HG03442 (cell line): Measurements from ENCODE around the gene GRK2.
"Not testable (repeated sequence)": the region's sequence is repeated elsewhere in the genome, so short reads cannot be mapped to it uniquely, and the experiment has no call there.

Source experiments
- ATAC-seq: cut with Tn5 transposase; IDR thresholded peaks from one replicate; pipeline ENCODE4 v1.9.1; 2021; ENCODE audit warnings: mild to moderate bottlenecking, moderate library complexity; ENCODE audit not compliant: unreplicated experiment

Gene GRK2

DNA sequence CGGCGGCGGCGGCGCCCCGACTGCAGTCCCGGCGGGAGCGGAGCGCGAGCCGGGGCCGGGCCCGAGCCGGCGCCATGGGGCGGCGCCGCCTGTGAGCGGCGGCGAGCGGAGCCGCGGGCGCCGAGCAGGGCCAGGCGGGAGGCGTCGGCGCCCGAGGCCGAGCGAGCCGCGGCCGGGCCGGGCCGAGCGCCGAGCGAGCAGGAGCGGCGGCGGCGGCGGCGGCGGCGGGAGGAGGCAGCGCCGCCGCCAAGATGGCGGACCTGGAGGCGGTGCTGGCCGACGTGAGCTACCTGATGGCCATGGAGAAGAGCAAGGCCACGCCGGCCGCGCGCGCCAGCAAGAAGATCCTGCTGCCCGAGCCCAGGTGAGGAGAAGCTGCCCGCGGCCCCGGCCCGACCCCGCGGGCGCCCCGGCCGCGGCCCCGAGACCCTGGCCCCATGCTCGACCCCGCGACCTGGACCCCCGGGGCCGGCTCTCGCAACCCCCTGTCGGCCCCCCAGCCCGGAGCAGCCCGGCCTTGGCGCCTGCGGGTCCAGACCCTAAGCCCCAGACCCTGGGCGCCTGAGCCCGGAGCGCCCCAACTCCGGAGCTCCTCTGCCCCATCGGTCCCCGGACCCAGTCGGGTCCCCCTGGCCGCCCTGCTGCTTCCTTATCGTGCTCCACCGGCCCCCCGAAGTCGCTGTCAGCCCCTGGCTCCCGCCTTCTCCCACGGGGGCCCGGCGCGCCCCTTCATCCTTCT lies at the start of gene GRK2:
Gene GRK2 (plus strand): TSS at position 25 of the 739 bp plus-strand sequence. CDS start 227 bp downstream, at position 252.
- no peak for ATAC-seq

DNA sequence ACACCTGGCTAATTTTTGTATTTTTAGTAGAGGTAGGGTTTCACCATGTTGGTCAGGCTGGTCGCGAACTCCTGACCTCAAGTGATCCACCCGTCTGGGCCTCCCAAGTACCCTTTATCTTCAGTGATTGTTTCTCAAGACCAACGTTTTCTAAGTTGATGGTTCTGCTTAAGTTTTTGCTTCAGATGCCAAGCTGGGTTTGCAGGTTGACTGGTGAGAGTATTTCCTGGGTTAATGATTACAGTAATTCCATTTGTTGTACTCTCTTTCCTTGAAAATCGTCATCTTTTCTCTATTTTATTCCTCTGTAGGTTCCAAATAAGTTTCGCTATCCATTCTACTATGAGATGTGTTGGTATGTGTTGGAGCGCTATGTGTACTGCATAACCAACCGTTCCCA lies 38.5 kb upstream of the GRK2 start:
- ATAC-seq: no peak

- no peak for ATAC-seq
These were observed 35.9 kb upstream of the GRK2 start for GRCh38 chr11:67230406-67230805.

GRCh38 chr11:67230886-67231285 lies 35.4 kb upstream of the GRK2 start:
- ATAC-seq: no peak

GRCh38 chr11:67233584-67234190 lies 32.6 kb upstream of the GRK2 start:
- no peak for ATAC-seq

GRCh38 chr11:67234571-67234970 lies 31.7 kb upstream of the GRK2 start:
- ATAC-seq: not testable (repeated sequence)

GRCh38 chr11:67237574-67237973 lies 28.7 kb upstream of the GRK2 start:
- no peak for ATAC-seq

DNA sequence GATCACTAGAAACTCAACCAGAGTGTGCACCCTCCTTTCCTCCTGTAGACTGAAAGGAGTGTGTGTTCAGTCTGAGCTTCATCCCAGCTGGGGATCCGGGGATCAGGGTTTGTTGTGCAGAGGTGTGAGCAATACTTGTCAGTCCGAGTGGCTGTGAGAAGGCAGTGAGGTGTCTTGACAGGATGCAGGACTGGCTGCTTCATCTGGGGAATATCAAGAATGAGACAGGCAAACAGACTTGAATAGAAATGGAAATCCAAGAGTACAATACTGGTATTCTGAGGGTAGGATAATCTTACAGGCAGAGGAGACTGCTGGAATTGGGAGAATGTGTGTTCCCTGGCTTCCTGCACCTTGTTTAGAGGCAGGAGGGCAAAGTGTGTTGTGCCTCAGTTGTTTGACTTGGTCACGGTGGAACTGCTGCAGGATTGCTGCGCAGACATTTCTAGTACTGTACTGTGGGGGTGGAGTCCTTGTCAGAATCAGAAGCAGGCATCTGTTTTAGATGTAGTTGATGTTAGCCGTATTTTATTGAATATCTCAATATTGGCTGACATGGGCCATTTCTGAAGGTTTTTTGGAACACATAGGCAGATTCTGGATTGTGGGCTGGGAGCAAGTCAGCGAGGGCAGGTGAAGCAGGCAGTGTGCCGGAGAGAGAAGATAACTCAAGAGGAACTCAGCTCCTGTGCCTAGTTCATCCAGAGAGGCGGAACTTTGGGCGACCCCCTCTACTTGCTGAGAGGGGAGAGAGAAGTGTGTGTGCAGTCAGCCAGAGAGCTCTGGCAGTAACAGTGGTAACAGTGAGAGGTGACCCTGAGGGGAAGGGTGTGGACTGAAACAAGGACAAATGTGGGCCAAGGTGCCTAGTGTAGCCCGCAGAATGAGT lies 27.1 kb upstream of the GRK2 start:
- ATAC-seq: no peak

DNA sequence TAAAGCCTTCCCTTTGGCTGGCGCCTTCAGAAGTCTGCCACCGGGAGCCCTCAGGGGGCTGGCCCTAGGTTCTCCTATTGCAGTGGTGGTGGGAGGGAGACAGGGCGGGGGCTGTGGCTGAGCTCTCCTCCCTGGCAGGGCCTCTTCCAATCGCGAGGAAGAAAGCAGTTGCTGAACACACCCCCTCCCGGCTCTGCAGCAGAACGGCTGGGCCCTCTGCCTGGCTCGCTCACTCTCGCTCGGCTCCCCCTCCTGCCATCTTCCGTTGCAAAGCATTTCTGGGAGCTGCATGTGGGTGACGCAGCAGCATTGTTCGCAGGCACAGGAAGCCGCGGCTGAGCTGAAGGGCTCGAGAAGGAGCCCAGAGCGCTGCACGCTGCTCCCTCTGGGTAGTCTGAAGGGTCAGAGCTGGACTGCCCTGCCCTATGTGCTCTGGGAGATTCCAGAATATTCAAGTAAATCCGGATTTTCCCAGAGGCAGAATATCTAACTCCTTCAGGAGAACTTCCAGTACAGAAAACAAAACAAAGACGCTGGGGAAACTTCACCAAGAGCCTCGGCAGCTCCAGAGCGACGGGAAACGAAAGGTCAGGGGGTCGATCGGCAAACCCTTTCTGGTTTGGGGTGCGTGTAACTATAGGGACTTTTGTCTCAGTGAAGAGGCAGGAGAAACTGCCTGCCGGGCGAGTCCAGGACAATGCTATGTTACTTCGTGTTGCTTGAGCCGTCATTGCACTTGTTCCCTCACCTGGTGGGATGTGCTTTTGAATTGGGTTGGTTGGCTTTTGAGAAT lies 26.3 kb upstream of the GRK2 start:
- ATAC-seq: peak; percentile 84

- ATAC-seq: no peak
These were observed 25.5 kb upstream of the GRK2 start for GRCh38 chr11:67240576-67241389.

GRCh38 chr11:67242548-67242947 lies 23.7 kb upstream of the GRK2 start:
- ATAC-seq: no peak

DNA sequence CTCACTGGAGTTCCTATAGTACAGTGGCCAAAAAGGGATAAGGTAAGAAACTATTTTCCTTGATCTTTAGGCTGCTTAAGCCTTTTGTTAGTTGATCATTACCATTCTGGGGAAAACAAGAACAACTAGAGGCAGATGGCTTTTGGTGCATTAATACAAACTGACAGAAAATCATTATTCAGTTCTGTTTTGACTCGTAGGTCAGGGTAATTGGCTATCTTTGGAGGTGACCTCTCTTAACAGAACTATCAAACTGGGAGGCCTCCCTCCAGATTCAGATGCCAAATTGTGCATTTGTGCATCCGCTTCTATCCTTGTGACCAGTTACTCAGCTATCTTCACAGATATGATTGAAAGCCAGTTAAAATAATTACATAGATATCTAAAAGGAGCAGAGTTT lies 23.2 kb upstream of the GRK2 start:
- ATAC-seq: no peak

- no peak for ATAC-seq
These were observed 21.2 kb upstream of the GRK2 start for GRCh38 chr11:67245046-67245445.

DNA sequence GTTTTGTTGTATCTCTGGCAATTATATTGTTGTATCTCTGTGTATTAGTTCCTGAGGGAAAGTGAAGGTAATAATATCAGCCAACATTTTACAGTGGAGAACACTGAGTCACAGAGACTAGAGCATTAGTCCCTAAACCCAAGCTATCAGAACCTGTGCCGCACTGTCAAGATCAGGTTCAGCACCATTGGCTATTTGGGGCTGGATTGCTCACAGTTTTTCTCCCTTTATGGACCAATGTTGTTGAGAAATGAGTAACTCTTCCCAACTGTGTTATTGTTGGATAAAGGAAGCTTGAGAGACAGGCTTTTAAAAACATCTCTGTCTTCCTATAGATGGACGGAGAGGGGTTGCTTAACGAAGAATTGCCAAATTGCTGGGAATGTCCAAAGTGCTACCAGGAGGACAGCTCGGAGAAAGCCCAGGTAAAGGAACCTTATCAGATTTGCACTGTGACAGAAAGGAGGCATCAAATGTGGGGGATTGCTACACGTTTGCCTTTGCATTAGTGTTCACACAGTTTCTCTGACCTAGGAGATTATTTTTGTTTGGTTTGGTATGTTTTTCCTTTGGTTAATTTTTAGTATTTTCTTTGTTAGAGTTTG lies 18.2 kb upstream of the GRK2 start:
- no peak for ATAC-seq

DNA sequence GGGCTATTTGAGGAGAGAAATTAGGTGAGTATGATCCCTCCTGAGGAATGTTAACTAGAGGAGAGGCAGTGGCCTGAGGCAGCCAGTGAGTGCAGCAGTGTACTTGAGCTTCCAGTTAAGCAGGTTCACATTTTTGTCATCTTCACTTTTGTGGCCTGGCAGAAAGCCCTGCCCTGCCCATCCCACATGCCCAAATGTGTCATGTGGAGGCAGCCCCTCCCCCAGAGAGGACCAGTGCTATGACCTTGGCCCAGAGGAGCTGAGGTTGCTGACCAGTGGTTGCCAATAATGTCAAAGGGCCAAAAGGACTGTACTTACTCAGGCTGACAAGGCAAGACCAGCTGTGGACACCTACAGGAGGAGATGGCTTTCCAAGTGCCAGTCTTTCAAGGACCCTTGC lies 17.6 kb upstream of the GRK2 start:
- ATAC-seq: no peak

- ATAC-seq: no peak
These were observed 15.9 kb upstream of the GRK2 start for GRCh38 chr11:67250059-67251043.

- ATAC-seq: no peak
These were observed 14.4 kb upstream of the GRK2 start for GRCh38 chr11:67251841-67252240.

DNA sequence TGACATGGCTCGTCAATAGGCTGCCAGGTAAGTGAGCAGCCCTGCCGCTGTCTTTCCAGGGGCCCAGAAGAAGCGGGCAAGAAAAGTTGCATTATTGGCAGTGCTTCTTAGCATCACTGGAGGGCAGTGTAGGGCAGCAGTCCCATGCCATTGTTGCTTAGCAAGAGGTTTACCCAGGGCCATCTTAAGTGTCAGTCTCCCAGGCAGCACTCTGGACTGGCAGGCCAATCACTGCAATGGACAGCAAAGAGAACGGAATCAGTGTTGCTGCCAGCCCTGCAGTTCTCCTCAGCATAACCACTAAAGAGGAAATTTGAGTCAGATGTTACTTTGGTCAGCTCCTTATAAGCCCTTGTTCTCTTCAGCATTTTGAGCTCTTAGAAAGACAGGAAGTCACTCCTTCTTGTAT lies 13.4 kb upstream of the GRK2 start:
- ATAC-seq: no peak
